ENCODE measurements around the gene SFTPB.

DNA sequence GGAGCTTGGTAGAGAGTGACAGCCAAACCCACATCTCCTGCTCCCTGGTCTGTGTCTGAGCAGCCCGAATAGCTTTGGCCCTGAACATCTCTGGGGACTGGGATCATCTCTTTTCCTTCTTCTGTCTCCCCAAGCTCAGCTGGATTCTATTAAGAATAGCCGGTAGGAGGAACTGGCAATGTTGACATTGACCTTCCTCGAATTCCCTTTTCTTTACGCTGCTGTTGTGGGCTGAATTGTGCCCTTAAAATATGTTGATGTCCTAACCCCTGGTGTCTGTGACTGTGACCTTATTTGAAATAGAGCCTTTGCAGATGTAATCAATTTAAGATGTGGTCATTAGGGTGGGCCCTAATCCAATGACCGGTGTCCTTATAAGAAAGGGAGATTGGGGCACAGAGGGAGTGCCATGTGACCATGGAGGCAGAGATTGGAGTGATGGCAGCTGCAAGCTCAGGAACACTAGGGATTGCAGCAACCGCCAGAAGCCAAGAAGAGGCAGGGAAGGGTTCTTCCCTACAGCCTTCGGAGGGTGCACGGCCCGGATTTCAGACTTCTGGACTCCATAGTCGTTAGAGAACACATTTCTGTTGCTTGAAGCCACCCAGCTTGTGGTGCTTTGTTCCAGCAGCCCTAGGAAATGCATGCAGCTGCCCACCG is 5.8 kb upstream of the SFTPB start:
- TF ChIP-seq POLR2A (IDR thresholded peaks at IDR 0.05; ENCODE audit: low read length), result no peak
- TF ChIP-seq GATA1 (IDR thresholded peaks at IDR 0.05; ENCODE audit: low read depth, low read length), result no peak
